Progenitor cell of endocrine pancreas (in vitro differentiated cells): ENCODE data around the gene ZBTB20. TPM values are rescaled to one million over a fixed set of nuclear protein-coding genes. Genes with fewer than 3 reads are reported as not detected.
A peak's percentile ranks its signal among the peaks of the same experiment; 100 is the strongest.

Source experiments
- DNase-seq: peaks from one replicate; pipeline ENCODE4 v3.0.0; 2021; ENCODE audit warnings: low spot score; ENCODE audit not compliant: unreplicated experiment
- H3K27ac Mint-ChIP-seq: 2 replicates; pipeline ENCODE4 v1.8.0; 2021; ENCODE audit warnings: mild to moderate bottlenecking, moderate library complexity, mixed read lengths
- H3K27me3 Mint-ChIP-seq: 2 replicates; pipeline ENCODE4 v1.8.0; 2021; ENCODE audit warnings: mixed read lengths
- H3K36me3 Mint-ChIP-seq: 2 replicates; pipeline ENCODE4 v1.8.0; 2022; ENCODE audit warnings: mixed read lengths; ENCODE audit not compliant: insufficient read depth
- H3K4me1 Mint-ChIP-seq: 2 replicates; pipeline ENCODE4 v1.8.0; 2021; ENCODE audit warnings: low read depth, mixed read lengths
- H3K4me3 Mint-ChIP-seq: 2 replicates; pipeline ENCODE4 v1.8.0; 2021; ENCODE audit warnings: low read depth, mild to moderate bottlenecking, moderate library complexity, mixed read lengths
- H3K9me3 Mint-ChIP-seq: 2 replicates; pipeline ENCODE4 v1.8.0; 2021; ENCODE audit warnings: low read depth, mixed read lengths
- total RNA-seq: library from RNA; stranded (reverse); gene quantifications from 2 replicates; pipeline ENCODE4 v1.2.1, GENCODE V29; 2021
- TF ChIP-seq, protein P1 (sequence below): fragments of 200-600 bp; sonication (generic); IDR thresholded peaks from one replicate; pipeline ENCODE4 v1.5.0; 2021; ENCODE audit warnings: antibody characterized with exemption, mild to moderate bottlenecking; ENCODE audit not compliant: unreplicated experiment

ZBTB20 gene
- total RNA-seq, 1 donor from 2014 or later = 27.3 TPM

DNA sequence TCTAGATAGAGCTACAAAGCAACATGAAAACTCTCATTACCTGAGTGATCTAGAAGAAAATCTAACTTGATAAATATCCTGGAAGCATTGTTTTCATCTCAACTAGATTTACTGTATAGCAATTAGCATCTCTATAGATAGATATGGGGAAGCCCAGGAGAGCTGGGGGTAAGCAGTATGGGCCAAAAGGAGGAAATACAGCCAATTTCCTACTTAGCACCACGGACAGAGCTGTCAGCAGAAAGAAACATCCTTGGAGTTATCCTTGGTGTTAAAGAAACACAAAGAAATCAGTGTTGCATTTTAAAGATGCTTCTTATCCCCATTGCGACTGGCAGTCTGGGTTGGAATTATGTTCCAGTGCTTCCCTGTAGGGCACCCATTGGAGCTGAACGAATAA, 727.0 kb downstream of the ZBTB20 start:
- DNase-seq = no peak
- Mint-ChIP-seq H3K27ac (no peak overlapping the region), H3K36me3 (no peaks in the 10 kb centered on the region), H3K4me1 (peaks cover 7% of the 10 kb centered on the region), H3K27me3 (no peaks in the 10 kb centered on the region), H3K4me3 (no peak overlapping the region), H3K9me3 (no peaks in the 10 kb centered on the region)
- TF ChIP-seq, protein P1, sequence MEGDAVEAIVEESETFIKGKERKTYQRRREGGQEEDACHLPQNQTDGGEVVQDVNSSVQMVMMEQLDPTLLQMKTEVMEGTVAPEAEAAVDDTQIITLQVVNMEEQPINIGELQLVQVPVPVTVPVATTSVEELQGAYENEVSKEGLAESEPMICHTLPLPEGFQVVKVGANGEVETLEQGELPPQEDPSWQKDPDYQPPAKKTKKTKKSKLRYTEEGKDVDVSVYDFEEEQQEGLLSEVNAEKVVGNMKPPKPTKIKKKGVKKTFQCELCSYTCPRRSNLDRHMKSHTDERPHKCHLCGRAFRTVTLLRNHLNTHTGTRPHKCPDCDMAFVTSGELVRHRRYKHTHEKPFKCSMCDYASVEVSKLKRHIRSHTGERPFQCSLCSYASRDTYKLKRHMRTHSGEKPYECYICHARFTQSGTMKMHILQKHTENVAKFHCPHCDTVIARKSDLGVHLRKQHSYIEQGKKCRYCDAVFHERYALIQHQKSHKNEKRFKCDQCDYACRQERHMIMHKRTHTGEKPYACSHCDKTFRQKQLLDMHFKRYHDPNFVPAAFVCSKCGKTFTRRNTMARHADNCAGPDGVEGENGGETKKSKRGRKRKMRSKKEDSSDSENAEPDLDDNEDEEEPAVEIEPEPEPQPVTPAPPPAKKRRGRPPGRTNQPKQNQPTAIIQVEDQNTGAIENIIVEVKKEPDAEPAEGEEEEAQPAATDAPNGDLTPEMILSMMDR = no peak

DNA sequence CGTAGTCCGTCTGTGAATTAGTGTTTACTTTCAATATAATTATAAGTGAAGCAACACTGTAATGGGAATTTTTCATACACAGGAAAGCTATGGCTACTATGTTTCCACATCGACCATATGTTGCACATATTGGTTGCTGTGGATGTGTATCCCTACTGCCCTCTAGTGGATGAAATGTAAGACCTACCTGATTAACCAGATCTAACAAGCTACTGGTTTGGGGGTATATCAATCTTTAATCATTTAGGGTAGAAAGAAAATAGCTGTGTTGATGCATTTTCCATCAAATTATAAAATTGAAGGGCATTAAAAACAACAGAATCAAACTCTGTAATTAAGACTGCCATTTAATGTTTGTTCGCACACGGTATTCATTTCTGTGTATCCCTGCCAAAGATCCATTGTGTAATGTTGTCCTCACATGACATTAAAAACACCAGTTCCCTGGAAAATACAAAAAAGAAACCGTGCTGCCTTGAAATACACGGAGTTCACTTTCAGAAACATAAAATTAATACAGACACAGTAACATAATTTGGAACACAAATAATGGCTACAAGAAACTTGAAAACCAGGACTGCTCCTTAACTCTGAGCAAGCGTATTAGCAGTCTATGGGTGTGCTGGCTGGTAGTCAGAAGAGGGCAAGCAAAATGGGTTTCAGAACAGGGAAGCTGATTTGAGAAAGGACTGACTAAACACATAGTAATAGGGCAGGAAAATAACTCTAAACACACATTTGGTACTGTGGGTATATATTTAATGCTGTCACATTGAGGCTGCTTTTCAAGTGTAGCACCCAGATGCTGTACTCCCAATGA, 728.2 kb downstream of the ZBTB20 start:
- H3K27me3 Mint-ChIP-seq = no peaks in the 10 kb centered on the region

DNA sequence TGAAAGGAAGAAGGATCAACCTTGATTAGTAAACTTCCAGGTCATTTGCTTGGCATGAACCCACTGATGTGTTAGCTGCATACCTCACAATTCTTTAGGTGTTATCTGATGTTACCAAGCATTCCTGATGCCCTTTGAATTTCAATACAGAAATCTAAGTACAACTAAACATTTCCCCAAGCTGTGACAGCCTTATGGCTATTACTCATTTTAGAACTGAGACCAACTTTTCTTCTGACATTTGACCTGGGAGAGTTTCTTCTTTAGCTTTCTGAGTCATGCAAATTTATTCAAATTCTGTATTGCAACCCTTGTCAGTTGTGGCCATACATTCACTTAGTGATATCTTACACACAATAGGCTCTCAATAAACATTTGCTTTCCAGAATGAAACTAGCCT, 729.0 kb downstream of the ZBTB20 start:
- no peak overlapping the region for H3K27ac Mint-ChIP-seq
- TF ChIP-seq, protein P1 = no peak
- no peaks in the 10 kb centered on the region for H3K9me3 Mint-ChIP-seq
- H3K4me1 Mint-ChIP-seq = peaks cover 3% of the 10 kb centered on the region
- DNase-seq = no peak
- no peaks in the 10 kb centered on the region for H3K36me3 Mint-ChIP-seq
- H3K4me3 Mint-ChIP-seq = no peak overlapping the region
- no peaks in the 10 kb centered on the region for H3K27me3 Mint-ChIP-seq

More for the DNA sequence above, 728.2 kb downstream of the ZBTB20 start:
- TF ChIP-seq, protein P1 = peak; percentile 87
- H3K36me3 Mint-ChIP-seq = no peaks in the 10 kb centered on the region
- peaks cover 7% of the 10 kb centered on the region for H3K4me1 Mint-ChIP-seq
- no peak overlapping the region for H3K4me3 Mint-ChIP-seq
- H3K27ac Mint-ChIP-seq = no peak overlapping the region
- H3K9me3 Mint-ChIP-seq = no peaks in the 10 kb centered on the region
- DNase-seq = no peak

DNA sequence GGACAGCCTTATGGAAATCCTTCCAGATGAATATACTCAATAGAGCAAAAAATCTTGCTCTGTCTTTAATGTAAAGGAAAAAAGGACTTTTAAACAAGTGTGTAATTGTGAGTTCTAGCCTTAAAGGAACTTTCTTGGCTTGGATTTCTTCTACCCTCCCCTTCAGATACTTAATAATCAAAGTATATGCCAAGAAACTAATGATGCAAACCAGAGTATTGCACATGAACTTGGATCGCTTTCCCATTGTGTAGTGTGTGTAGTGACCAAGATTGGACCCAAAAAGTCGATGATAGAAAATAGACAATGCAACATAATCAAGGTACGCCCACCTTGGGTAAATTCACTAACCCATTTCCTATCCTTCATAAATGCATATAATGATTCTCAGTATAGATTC, 729.4 kb downstream of the ZBTB20 start:
- no peak for DNase-seq
- Mint-ChIP-seq H3K4me3 (no peak overlapping the region), H3K27me3 (no peaks in the 10 kb centered on the region), H3K9me3 (no peaks in the 10 kb centered on the region), H3K36me3 (no peaks in the 10 kb centered on the region), H3K27ac (no peak overlapping the region), H3K4me1 (peaks cover 3% of the 10 kb centered on the region)
- TF ChIP-seq, protein P1 = no peak

DNA sequence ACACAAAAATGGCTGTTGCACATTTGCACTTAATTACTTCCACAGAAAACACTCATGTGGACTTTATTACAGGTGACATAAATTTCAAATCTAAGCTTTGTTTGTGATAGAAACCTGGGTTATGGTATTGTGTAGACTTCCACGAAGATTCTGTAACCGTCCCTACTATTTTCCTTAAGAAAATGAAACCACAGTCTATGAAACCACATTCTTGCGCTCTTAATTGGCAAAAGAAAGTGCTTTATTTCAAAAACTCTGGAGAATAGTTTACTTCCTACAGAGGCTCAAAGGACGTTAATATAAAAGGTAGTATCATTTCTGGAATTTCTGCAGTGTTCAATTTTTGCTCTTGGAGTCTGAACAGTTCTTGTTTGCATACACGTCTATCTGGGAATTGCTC, 729.8 kb downstream of the ZBTB20 start:
- Mint-ChIP-seq H3K9me3 (no peaks in the 10 kb centered on the region), H3K27me3 (no peaks in the 10 kb centered on the region), H3K27ac (no peak overlapping the region), H3K36me3 (no peaks in the 10 kb centered on the region), H3K4me3 (no peak overlapping the region), H3K4me1 (peaks cover 3% of the 10 kb centered on the region)
- TF ChIP-seq, protein P1 = no peak
- DNase-seq = no peak
